ENCODE data around the gene KCNMA1. TPM values are rescaled to one million over a fixed set of nuclear protein-coding genes. Genes with fewer than 3 reads are reported as not detected.

The KCNMA1 gene
- total RNA-seq, 1 donor from 2014 or later, result 2.5 TPM

DNA sequence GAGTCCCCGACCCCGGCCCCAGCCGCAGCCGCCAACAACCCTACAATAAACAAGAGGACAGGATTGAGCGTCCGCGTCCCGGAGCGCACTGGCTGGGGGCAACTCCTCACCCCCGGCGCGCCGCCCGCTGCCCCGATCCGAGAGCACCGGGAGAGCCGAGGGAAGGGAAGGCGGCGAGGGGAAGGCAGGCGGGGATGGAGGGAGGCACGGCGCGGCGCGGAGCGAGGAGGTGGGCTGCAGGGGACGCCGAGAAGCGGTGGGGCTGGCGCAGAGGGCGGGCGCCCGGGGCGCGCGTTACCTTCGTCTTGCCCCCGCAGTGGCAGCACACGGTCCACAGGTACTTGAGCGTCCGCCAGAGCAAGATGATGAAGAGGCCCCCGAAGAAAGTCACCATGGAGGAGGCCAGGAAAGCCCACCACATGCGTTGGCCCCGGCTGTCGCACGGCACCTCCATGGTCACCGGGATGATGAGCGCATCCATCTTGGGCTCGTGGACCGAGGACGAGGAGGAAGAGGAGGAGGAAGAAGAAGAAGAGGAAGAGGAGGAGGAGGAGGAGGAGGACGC lies 559 bp downstream of the KCNMA1 start:
- ATAC-seq, result peak; percentile 18
- DNase-seq, result no peak
- intact Hi-C loops (cut with micrococcal nuclease), result no loop called here

DNA sequence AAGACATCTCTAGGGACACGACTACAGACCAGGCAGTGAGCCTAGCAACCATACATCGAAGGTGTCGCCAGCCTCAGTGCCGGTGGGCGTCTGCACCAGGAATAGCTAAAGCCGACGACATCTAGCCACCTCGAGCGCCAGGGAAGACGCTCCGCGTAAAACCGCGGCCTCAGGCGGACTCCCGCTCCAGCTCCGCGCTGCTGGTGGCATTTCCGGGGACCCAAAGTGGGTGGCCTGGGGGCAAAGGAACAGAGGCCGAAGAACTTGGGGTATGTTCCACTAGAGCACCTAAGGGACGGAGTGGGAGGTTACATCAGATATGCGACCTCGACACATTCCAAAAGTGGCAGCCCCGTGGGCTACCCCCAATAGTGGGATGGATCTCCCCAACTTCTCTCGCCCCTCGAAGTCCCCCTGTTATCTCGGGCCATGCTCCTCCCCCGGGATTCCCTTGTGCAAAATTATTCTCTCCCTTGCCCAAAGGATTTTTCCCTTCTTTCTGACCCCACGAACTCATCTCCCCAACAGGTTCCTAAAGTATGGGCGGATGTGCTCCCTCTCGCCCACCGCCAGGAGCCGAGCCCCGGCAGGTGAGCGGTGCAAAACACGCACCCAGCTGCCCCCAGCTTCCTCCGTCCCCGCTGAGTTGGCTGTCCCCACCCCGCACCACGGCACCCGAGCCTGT lies 1.2 kb downstream of the KCNMA1 start:
- ATAC-seq (no peak), DNase-seq (no peak)
- intact Hi-C loops (cut with micrococcal nuclease), result no loop called here

DNA sequence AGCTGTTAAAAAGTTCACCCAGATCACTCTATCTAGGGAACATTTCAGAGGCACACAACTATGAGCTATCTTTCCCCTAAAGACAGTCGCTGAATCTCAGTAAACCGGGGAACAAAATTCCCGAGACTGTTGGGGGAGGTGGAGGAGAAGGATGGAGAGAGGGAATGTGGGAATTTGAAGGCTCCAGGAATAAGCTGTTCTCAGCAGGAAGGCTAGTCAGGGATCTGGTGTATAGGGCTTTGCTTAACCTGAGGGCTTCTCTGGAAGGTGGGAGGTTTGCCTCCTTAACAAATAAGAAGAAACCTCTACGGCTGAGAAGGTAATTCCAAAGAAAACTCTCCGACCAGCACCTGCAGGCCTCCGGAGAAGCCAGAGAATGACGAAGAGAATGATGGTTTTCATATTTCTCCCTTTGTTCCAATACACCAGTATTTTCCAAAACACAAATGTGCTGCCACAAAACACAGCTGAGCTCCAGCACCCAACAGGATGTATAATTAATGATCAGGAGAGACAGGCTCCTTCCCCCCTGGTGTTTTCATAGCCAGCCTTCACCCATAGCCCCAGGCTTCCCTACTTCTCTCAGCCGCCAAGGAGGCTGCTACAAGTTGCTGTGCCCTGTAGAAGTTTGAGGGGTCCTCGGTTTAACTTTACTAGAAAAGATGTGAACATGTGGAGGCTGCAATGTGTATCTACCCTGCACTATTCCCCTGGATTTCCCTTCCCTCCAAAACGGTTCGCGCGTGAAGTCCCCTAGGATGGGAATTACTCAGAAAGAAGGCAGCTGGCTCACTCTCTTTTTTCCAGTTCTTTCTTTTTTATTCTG lies 2.0 kb downstream of the KCNMA1 start:
- intact Hi-C loops (cut with micrococcal nuclease), result no loop called here
- no peak for ATAC-seq

DNA sequence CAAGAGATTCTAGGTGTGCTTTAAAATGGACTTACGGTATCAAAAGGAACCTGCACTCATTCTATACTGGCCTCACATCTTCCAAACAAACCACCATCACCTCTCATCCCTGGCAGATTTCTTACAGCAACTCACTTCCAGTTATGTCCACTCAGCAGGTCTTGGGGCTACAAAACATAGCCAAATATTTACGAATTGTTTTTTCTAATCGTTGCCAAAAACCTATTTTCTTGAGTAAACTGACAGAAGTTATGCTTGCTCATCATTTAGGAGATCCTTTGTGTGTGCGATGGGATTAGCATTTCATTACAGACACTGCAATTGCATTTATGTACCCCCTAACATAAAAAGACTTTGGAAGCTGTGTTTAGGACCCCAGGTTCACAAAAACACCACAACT lies 2.7 kb downstream of the KCNMA1 start:
- DNase-seq, result no peak
- intact Hi-C loops (cut with micrococcal nuclease), result no loop called here
- ATAC-seq, result no peak

More for the DNA sequence above, 2.0 kb downstream of the KCNMA1 start:
- no peak for DNase-seq

DNA sequence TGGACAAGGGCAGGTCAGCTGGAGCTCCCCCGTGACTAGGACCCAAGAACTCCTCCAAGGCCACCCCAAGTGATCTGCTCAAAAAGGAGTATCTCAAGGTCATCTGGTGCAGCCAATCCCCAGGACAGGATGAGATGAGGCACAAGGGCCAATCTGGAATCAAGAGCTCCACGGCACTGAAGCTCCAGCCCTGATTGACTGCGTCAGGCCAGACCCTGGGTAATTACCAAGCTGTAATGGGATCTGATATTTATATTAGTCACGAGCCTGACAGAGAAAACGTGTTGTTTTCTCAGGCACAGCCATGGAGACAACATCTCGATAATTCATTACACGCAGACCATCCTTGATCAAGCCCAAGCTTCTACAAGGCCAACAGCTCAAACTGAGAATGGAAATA lies 4.2 kb downstream of the KCNMA1 start:
- intact Hi-C loops (cut with micrococcal nuclease), result no loop called here

DNA sequence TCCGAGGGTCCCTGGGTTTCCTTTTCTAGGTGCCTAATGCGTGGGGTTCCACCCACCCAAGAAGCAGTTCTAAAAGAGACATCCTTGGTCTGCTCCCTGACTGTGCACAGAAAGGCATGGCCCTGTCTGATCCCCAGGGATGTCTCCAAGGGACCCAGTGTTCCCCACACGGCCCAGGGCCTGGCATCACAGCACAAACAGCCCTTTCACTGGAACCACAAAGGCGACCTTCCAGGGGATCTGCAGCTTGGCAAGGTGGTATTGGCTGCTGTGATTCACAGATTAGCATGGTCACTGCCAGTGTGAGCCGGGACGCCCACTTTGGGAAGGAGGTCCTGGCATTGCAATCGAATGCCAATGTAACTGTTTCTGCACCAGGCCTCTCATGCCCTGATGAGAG lies 6.4 kb downstream of the KCNMA1 start:
- no peak for ATAC-seq
- DNase-seq, result no peak
- intact Hi-C loops (cut with micrococcal nuclease), result no loop called here

More for the DNA sequence above, 4.2 kb downstream of the KCNMA1 start:
- ATAC-seq (no peak), DNase-seq (no peak)

DNA sequence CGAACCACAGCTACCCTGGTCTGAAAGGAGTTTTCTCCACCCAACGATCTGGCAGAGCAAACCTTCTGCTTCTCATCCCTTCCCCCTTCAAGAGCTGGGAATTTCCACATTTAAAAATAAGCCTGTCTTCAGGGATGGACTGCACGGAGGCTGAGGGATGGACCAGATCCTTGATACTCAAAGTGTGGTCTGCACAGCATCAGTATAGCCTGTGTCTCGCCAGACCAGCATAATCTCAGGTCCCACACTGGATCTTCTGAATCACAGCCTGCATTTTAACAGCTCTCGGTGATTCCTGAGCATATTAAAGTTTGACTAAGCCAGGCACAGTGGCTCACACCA lies 7.1 kb downstream of the KCNMA1 start:
- DNase-seq, result no peak
- no peak for ATAC-seq
- intact Hi-C loops (cut with micrococcal nuclease), result no loop called here

DNA sequence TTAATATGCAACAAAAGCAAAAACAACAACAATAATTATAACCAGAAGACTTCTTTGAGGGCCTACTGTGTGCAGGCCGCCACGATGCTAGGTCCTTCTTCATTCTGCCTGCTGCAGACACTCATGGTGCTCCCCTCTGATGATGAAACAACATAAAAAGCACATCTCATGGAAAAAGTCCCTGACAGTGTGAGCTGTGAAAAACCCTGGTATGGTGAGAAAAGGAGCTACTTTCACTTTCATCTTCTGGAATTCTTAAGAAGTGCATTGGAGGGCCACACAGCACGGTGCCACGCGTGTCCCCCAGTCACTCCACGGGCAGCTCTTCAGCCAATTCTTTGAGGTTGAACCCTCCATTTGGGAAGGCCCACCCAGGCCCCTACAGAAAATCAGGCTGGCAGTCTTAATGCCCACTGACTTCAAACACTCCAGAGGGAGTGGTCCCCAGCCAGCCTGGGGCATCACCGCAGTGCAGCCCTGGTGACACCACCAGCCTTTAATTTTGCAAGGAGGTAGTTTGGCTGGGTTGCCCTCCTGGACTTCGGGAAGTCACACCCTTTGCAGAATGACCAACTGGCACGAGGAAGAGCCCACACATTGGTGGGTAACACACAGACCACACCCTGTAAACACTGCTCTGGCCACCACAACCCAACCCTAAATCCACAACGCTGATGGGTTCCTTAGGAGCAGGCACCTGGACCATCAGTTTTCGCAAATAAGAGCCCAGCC lies 7.7 kb downstream of the KCNMA1 start:
- DNase-seq, result no peak

DNA sequence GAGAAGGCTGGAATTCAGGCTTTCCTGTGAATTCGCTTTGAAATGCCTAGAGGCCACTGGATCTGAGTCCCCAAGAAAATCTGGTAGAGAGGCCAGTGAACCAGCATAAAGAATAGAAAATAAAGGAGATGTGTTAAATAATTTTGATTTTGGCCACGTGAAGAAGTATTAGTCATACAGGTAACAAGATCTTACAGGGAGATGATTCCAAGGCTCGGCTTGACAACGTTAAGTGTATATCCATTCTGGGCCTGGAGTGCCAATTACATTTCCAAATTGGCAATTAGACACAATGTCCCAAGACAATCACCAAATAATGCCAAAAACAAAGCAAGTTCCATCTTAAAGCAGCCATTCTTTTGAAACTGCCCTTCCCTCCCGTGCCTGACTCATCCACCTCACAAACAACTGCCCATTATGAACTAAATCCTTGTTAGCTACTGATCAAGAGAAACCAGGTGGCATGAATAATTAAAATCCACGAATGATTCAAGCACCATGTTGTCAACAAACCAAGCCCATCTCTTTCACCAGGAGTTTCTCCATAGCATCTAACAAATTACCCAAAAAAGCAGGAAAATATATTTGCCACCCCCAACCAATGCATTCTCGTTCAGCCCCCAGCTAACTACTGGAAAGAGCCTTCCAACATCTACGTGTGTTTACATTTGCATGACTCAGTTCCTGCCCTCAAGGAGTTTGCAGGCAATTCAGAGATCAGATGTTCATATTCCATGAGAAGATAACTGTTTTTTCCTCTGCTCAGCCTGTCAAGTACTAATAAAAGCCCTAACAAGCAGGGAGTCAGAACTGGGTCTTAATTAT lies 8.5 kb downstream of the KCNMA1 start:
- intact Hi-C loops (cut with micrococcal nuclease), result no loop called here
- no peak for ATAC-seq

More for the DNA sequence above, 7.7 kb downstream of the KCNMA1 start:
- ATAC-seq, result no peak
- intact Hi-C loops (cut with micrococcal nuclease), result no loop called here

DNA sequence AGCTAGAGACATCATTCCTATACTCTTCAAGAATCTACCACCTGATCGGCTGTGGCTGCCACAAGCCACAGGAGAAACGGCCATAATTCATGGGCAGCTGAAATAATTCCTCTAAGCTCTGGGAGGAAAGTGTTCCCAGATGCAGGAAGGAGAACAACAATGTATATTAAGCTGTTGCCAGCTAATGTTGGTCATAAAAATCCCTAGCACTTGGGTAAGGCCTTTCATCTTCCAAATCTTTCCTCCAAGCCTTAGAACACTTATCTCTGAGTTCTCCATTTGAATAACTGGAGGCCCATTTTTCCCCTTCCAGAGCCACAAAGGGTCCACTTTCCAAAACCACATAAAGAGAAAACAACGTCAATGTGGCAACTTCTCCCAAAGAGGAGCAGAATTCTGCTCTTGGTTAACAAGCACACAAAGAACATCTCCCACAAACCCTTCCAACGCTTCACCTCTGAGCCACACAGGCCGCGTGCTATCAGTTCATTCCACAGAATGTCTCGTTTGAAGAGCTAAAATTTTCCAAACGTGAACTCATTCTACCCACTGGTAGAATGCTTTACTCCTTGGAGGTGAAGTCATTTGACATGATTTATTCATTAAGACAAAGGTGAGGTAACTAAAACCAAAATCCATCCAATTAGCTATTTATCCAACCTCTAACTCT lies 11.2 kb downstream of the KCNMA1 start:
- ATAC-seq (no peak), DNase-seq (no peak)
- intact Hi-C loops (cut with micrococcal nuclease), result no loop called here

More for the DNA sequence above, 8.5 kb downstream of the KCNMA1 start:
- no peak for DNase-seq

DNA sequence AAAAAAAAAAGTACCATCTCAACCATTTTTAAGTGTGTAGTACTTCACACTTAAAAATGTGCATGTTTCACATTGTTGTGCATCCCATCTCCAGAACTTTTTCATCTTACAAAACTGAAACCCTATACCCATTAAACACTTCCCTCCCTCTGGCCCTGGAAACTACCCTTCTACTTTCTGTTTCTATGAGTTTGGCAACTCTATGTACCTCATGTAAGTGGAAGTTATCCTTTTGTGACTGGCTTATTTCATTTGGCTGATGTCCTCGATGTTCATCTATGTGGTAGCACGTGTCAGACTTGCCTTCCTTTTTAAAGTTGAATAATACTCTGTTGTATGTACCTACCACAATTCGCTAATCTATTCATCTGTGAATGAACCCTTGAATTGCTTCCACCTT lies 12.2 kb downstream of the KCNMA1 start:
- intact Hi-C loops (cut with micrococcal nuclease), result no loop called here
- ATAC-seq (no peak), DNase-seq (no peak)

DNA sequence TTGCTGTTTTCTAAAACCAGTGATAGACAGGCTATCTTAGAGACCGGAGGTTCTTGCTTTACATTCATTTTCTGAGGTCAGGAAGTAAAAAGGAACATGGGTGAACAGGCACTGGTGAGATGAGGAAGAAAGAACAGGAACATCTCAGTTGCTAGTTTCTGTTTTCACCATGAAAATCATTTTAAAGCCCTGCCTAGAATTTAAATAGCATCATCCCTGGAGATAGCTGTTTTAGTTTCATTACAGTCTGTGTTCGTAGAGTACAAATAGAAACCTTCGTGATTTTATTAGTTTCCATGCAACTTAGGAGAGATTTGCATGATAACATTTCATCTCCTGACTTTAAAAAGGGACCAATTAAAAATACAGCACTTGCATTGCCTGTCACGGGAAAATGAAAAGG lies 14.7 kb downstream of the KCNMA1 start:
- peak; percentile 20 for ATAC-seq

DNA sequence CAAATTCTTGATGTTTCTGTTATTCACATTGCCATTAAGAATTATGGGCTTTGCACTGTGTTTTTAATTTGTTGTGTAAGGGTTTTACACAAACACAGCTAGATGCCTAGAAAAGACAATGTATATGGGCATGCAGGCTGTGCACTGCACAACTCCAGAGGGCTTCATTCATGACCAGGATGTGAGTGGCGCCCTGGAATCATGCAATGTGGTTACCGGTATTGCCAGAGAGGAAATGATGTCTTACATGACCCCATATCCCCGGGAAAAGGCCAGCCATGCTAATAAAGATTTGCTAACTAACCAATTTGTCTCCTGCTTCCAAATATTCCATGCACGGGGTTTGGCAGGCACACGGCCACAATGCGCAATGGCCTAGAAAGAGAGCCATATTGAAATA lies 16.9 kb downstream of the KCNMA1 start:
- DNase-seq (no peak), ATAC-seq (no peak)
- intact Hi-C loops (cut with micrococcal nuclease), result no loop called here

More for the DNA sequence above, 14.7 kb downstream of the KCNMA1 start:
- no peak for DNase-seq
- intact Hi-C loops (cut with micrococcal nuclease), result no loop called here

DNA sequence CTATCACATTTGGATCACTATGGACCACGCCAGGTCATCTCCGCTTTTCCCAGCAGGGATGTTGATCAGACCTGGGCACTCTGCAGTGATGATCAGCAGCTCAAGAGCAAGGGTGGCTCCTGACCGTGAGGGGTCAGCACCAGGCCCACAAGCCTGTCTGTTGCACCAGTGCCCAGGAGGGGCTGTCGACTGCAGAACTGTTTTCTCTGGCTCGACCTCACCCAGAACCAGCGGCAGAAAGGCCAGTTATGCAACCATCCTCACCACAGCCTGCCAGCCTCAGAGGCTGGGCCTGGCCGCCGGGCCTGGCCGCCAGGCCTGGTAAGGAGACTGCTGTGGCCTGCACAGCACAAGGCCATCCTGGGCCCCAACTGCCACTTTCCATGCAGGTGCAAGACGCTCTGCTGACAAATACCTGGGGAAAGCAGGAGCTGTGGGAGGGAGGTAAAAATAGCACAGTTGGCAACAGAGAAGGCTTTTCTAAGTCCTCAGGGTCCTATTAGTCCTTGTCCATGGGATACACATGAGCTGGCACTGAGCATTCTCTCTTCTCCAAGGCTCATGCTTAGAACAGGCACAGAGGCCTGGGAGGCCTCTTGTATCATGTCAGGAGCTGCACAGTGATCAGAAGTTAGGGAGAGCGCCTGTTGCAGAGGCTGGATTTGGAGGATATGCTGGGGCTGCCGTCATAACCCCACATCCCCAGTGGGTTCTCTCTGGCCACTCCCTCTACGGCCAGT lies 17.5 kb downstream of the KCNMA1 start:
- intact Hi-C loops (cut with micrococcal nuclease), result no loop called here

DNA sequence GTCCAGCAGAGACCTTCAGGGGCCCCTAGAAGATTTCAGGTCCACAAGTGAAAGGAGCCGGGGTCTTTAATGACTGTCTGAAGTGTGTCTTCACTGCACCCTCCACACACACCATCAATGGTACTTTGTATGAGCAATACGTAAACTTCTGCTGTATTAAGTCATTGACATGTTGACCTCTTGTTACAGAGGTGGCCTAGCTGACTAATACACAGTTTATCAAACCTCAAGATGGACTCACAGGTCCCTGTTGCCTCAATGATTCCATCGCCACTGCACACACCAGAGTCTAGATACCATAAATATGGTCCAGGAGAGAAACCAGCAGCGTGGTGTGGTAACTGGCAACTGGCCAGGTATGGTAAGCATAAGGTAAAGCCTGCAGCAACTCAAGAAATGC lies 19.5 kb downstream of the KCNMA1 start:
- no peak for DNase-seq
- no peak for ATAC-seq
- intact Hi-C loops (cut with micrococcal nuclease), result no loop called here

More for the DNA sequence above, 17.5 kb downstream of the KCNMA1 start:
- DNase-seq (no peak), ATAC-seq (peak; percentile 12)

DNA sequence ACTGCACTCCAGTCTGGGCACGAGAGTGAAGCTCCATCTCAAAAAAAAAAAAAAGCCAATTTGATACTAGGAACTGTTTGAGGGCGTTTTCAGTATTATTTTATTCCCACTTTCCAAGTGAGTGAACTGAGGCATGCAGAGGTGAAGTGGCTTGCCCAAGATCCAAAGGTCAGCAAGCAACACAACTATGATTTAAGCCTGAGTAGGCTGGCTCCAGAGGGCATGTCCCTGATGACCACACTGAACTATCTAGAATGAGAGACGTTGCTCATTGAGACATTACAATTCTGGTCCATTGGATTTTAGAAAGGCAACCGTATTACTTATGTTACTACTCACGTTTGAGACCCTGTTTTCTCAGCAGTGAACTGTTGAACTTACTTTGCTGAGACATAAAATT lies 20.8 kb downstream of the KCNMA1 start:
- ATAC-seq (no peak), DNase-seq (no peak)
- intact Hi-C loops (cut with micrococcal nuclease), result no loop called here

DNA sequence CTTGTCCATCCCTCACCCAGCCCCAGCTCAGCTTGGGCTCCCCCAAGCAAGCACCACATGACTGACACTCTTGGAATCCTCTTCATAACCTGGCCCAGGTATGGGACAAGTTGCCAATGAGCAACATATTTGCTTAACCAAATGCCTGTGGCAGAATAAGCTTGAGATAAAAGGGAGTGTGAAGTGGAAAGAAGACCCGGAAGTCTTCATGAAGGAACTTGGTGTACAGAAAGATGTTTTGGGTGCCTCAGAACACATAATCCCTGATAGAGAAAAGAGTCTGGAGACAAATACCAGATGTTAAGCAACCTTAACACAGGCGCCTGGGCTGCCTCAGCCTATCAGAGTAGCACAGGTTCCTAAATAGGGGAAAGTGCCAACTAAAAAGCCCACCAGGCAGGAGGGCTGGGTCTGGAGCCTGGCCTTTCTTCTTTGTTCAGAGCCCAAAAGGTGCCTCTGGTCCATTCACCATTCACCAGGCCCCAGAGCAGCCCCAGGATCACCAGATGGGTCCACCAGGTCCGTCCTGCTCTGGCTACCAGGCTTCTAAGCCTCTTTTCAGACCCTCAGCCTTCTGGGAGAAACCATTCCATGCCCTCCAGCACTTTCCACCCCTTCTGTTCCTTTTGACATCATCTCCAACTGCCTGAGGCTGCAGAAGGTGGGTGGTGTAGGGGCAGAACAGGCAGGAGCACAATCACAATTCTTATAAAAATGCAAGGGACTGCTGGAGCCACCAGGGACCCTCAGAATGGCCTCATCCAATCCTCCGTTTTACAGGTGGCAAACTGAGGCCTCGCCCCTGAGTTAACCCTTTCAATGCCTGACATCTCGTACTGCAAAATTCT lies 22.6 kb downstream of the KCNMA1 start:
- ATAC-seq (no peak), DNase-seq (no peak)
- intact Hi-C loops (cut with micrococcal nuclease), result no loop called here
